ENCODE measurements around the gene UBL7. TPM values are rescaled to one million over a fixed set of nuclear protein-coding genes. Genes with fewer than 3 reads are reported as not detected.

The UBL7 gene
- total and polyA plus RNA-seq, 10 of the 15 experiments (the other 5 are each of a cell fraction or from before 2014, with no cell fraction given) = 25.9 to 145 (median 90.1) TPM

DNA sequence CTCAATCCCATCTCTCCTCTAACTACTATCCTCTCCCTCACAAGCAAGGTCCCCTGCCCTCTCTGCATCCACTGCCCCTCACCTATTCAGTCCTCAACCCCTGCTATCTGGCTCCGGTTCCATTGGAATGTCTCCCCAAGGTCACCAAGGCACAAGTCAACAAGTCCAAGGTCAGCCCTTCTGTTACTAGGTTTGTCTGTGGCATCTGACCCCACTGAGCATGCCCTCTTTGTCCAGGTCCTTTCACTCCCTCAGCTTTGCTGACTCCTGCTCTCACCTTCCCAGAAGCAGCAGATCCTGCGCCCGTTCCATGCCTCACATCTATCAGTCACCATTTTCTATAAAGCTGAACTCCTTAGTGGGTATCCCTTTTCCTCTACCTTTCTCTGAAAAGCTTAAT lies 18.9 kb downstream of the UBL7 start:
- DNase-seq (ENCODE audit: low read depth, low spot score) = no peak
- FAIRE-seq = no peak
- ChIA-PET POLR2A (interaction anchor here (0.8 to 0.9 kb wide), 2 partner anchors 17 to 66 kb away, joined by 4 read pairs; no protein-coding TSS in a partner anchor), RAD21 (ENCODE audit: unreplicated experiment) (interaction anchor here (1.0 to 2.3 kb wide), 4 partner anchors 48 to 67 kb away, joined by 3 to 18 read pairs (median 8); no protein-coding TSS in a partner anchor), CTCF (interaction anchor here (1.0 to 22.3 kb wide), 7 partner anchors 8 to 65 kb away, joined by 3 to 655 read pairs (median 6); partner anchors contain the start of gene CYP11A1), SMC1A (ENCODE audit: uncharacterized antibody, unreplicated experiment) (interaction anchor here (0.7 to 25.4 kb wide), 4 partner anchors 12 to 61 kb away, joined by 3 to 544 read pairs (median 4); no protein-coding TSS in a partner anchor)
- no peak overlapping the region for H2AFZ ChIP-seq (ENCODE audit: control insufficient read depth, low read depth, low read length)
- no peaks in the 10 kb centered on the region for H3K27me3 ChIP-seq (replicated peaks in 1 of 2; ENCODE audit: control insufficient read depth in 2 of 2, insufficient read depth in 2 of 2, low read length in 1 of 2)
- H3K36me3 ChIP-seq (ENCODE audit: control insufficient read depth in 2 of 2, insufficient read depth in 2 of 2, low read length in 1 of 2) = peaks cover 9 to 10% of the 10 kb centered on the region in 2 experiments
- TF ChIP-seq, protein P1, sequence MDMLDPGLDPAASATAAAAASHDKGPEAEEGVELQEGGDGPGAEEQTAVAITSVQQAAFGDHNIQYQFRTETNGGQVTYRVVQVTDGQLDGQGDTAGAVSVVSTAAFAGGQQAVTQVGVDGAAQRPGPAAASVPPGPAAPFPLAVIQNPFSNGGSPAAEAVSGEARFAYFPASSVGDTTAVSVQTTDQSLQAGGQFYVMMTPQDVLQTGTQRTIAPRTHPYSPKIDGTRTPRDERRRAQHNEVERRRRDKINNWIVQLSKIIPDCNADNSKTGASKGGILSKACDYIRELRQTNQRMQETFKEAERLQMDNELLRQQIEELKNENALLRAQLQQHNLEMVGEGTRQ (IDR thresholded peaks at IDR 0.05; ENCODE audit: borderline replicate concordance, low read depth, low read length) = no peak
- TF ChIP-seq ZBED1 (IDR thresholded peaks at IDR 0.05; ENCODE audit: borderline replicate concordance) = no peak
- H3K79me2 ChIP-seq (ENCODE audit: control insufficient read depth, insufficient read depth, low read length) = no peaks in the 10 kb centered on the region
- in situ Hi-C loops (cut with MboI) (no loop called here), intact Hi-C loops (cut with micrococcal nuclease; ENCODE audit: unreplicated experiment) (no loop called here)
- no peak overlapping the region for H3K4me3 ChIP-seq
- no peak overlapping the region for H3K27ac ChIP-seq (ENCODE audit: control insufficient read depth, insufficient read depth)
- H4K20me1 ChIP-seq (ENCODE audit: control insufficient read depth, insufficient read depth) = no peaks in the 10 kb centered on the region
- H3K4me1 ChIP-seq (ENCODE audit: control insufficient read depth, insufficient read depth, low read length) = peaks cover 5% of the 10 kb centered on the region
- ATAC-seq = no peak
- H3K4me2 ChIP-seq (ENCODE audit: control insufficient read depth, insufficient read depth) = no peak overlapping the region
- no peak overlapping the region for H3K9ac ChIP-seq (ENCODE audit: control insufficient read depth, insufficient read depth, low read length)
- H3K9me3 ChIP-seq (replicated peaks; ENCODE audit: control insufficient read depth, insufficient read depth, low read length) = no peaks in the 10 kb centered on the region
- TSS peak; percentile 58 for BruUV-seq (replicated peaks)
- 94% methylated on average over 3 of the region's 3 CpGs for WGBS (ENCODE audit: insufficient coverage, insufficient replicate concordance, low lambda C conversion rate, missing lambda C conversion rate)

DNA sequence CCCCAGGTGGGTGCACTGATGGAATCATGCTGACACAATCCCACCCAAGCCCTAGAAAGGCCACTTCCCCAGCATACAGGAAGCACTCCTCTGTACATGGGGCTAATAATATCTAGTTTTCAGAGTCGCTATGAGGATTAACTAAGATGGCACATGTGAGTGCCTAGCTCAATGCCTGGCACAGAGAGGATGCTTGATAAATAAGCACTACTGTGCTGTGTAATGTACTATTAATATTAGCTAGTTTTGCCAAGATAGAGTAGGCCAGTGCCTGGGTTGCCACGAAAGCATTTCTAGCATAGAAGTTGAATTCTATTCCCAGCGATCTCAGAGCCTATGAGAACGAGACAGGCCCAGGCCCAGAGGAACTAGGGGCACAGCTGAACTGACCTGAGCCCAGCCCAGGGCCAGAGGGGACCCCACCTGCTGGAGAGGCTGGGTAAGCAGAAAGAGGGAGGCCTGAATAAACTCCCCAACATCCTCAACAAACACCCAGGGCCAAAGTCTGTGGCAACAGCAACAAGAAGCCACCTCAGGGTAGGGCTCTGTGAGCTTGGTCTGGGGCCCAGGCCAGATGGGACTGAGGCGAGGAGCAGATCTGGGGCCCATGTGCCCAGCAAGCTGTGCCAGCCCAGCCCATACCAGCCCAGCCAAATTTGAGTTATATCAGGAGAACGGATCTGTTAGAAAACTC lies 19.6 kb downstream of the UBL7 start:
- H3K27ac ChIP-seq (ENCODE audit: control insufficient read depth, insufficient read depth) = no peak overlapping the region
- H3K4me3 ChIP-seq = no peak overlapping the region
- in situ Hi-C loops (cut with MboI) (no loop called here), intact Hi-C loops (cut with micrococcal nuclease; ENCODE audit: unreplicated experiment) (no loop called here)
- RAD21 ChIA-PET (ENCODE audit: unreplicated experiment) = interaction anchor here (0.8 to 2.3 kb wide), 7 partner anchors 13 to 69 kb away, joined by 3 to 18 read pairs (median 3); no protein-coding TSS in a partner anchor
- ATAC-seq = no peak
- 75% methylated on average over 6 of the region's 6 CpGs for WGBS (ENCODE audit: insufficient coverage, insufficient replicate concordance, low lambda C conversion rate, missing lambda C conversion rate)
- H3K79me2 ChIP-seq (ENCODE audit: control insufficient read depth, insufficient read depth, low read length) = no peaks in the 10 kb centered on the region
- POLR2A ChIA-PET = interaction anchor here (0.7 kb wide), 1 partner anchor 15 kb away, joined by 3 read pairs; no protein-coding TSS in a partner anchor
- no peaks in the 10 kb centered on the region for H3K27me3 ChIP-seq (replicated peaks in 1 of 2; ENCODE audit: control insufficient read depth in 2 of 2, insufficient read depth in 2 of 2, low read length in 1 of 2)
- FAIRE-seq = no peak
- H3K9me3 ChIP-seq (replicated peaks; ENCODE audit: control insufficient read depth, insufficient read depth, low read length) = no peaks in the 10 kb centered on the region
- SMC1A ChIA-PET (ENCODE audit: uncharacterized antibody, unreplicated experiment) = interaction anchor here (1.0 to 25.4 kb wide), 5 partner anchors 13 to 60 kb away, joined by 3 to 544 read pairs (median 5); partner anchors contain the start of gene UBL7
- H3K9ac ChIP-seq (ENCODE audit: control insufficient read depth, insufficient read depth, low read length) = no peak overlapping the region
- no peak for DNase-seq (ENCODE audit: low read depth, low spot score)
- no TSS peak for BruUV-seq (replicated peaks)
- CTCF ChIA-PET = interaction anchor here (1.5 to 22.3 kb wide), 4 partner anchors 9 to 65 kb away, joined by 3 to 655 read pairs (median 28); partner anchors contain the start of gene CYP11A1
- H3K4me2 ChIP-seq (ENCODE audit: control insufficient read depth, insufficient read depth) = no peak overlapping the region
- peaks cover 6 to 10% of the 10 kb centered on the region in 2 experiments; a peak in 3 of 4 replicates for H3K36me3 ChIP-seq (ENCODE audit: control insufficient read depth in 2 of 2, insufficient read depth in 2 of 2, low read length in 1 of 2)
- H3K4me1 ChIP-seq (ENCODE audit: control insufficient read depth, insufficient read depth, low read length) = peaks cover 5% of the 10 kb centered on the region
- H4K20me1 ChIP-seq (ENCODE audit: control insufficient read depth, insufficient read depth) = no peaks in the 10 kb centered on the region
- no peak overlapping the region for H2AFZ ChIP-seq (ENCODE audit: control insufficient read depth, low read depth, low read length)
- TF ChIP-seq DPF2 (IDR thresholded peaks at IDR 0.05) (no peak), IKZF1 (conservative IDR thresholded peaks at IDR 0.05) (no peak), JUNB (IDR thresholded peaks at IDR 0.05) (no peak), BACH1 (IDR thresholded peaks at IDR 0.05; ENCODE audit: borderline replicate concordance) (no peak), EP300 (IDR thresholded peaks at IDR 0.05; ENCODE audit: borderline replicate concordance in 1 of 2, control insufficient read depth in 1 of 2, low read depth in 2 of 2, low read length in 2 of 2) (no peak), CREB1 (IDR thresholded peaks at IDR 0.05; ENCODE audit: low read depth) (no peak), POLR2AphosphoS5 (IDR thresholded peaks at IDR 0.05; ENCODE audit: low read length) (no peak)
- TF ChIP-seq, protein P2, sequence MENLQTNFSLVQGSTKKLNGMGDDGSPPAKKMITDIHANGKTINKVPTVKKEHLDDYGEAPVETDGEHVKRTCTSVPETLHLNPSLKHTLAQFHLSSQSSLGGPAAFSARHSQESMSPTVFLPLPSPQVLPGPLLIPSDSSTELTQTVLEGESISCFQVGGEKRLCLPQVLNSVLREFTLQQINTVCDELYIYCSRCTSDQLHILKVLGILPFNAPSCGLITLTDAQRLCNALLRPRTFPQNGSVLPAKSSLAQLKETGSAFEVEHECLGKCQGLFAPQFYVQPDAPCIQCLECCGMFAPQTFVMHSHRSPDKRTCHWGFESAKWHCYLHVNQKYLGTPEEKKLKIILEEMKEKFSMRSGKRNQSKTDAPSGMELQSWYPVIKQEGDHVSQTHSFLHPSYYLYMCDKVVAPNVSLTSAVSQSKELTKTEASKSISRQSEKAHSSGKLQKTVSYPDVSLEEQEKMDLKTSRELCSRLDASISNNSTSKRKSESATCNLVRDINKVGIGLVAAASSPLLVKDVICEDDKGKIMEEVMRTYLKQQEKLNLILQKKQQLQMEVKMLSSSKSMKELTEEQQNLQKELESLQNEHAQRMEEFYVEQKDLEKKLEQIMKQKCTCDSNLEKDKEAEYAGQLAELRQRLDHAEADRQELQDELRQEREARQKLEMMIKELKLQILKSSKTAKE (IDR thresholded peaks at IDR 0.05; ENCODE audit: low read depth, poor library complexity, severe bottlenecking) = no peak
- TF ChIP-seq, protein P3, sequence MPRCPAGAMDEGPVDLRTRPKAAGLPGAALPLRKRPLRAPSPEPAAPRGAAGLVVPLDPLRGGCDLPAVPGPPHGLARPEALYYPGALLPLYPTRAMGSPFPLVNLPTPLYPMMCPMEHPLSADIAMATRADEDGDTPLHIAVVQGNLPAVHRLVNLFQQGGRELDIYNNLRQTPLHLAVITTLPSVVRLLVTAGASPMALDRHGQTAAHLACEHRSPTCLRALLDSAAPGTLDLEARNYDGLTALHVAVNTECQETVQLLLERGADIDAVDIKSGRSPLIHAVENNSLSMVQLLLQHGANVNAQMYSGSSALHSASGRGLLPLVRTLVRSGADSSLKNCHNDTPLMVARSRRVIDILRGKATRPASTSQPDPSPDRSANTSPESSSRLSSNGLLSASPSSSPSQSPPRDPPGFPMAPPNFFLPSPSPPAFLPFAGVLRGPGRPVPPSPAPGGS (IDR thresholded peaks at IDR 0.05; ENCODE audit: borderline replicate concordance, insufficient read depth, low read depth, low read length, poor library complexity, severe bottlenecking) = no peak

Measured in GM12878 (cell line).